ENCODE data around the gene LPIN1. TPM values are rescaled to one million over a fixed set of nuclear protein-coding genes. Genes with fewer than 3 reads are reported as not detected.
A peak's percentile ranks its signal among the peaks of the same experiment; 100 is the strongest.

Gene LPIN1
- total and polyA plus RNA-seq, 8 donors, result 7.3 to 152 (median 18.2) TPM

DNA sequence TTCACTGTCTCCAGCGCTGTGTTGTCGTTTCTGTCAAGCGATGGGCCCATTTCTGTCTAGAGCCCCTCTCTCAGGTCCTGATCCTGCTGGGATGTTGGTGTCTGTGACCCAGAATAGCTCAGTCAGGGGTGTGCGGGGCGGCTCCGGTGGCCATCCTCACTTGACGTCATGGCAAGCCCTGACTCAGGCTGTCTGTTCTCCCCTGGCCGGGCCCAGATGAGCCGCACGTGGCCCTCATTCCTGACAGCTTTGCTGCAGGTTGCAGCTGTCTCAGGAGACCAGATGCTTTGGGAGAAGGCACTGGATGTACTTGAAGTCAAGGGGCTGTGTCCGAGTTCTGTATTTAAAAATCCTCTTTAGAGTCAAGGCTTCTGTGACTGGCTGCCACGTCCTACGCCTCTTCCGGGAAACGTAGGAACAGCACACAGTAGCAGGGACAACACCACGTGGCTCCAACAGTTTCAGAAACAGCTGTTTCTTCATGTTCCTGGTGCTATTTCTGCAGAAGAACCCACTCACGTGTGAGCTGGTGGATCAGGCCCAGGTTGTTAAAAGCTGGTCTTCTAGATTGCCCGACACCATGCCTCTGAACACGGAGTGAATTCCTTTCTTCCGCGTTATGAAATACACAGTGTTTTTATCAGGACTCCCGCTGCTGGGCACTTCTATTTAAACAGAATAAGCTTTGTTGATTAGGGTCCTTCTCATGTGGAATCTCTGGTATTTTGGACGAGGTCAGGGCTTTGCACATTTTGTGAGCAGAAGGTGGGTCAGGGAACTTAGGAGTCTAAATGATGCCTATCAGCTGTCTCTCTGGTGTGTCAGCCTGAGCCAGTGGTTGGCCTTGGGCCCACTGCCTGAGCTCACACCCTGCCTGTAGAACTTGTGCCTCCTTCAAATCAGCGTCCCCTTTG is 48.2 kb upstream of the LPIN1 start:
- no peaks in the 10 kb centered on the region for H3K9me3 ChIP-seq
- TF ChIP-seq CTCF (IDR thresholded peaks at IDR 0.05), result no peak
- no peak for TF ChIP-seq POLR2A (IDR thresholded peaks at IDR 0.05)
- TF ChIP-seq EP300 (IDR thresholded peaks at IDR 0.05), result no peak
- peak; percentile 39 to 51 (median 47) for TF ChIP-seq POLR2AphosphoS5 (IDR thresholded peaks at IDR 0.05)
- H3K27ac ChIP-seq, result peak overlapping the region; percentile 16 to 83 (median 70)
- DNase-seq, result peak; percentile 34 to 63
- WGBS, 5 donors, result 55 to 69% (median 64%) methylated on average over 24 of the region's 24 CpGs
- no peaks in the 10 kb centered on the region for H3K27me3 ChIP-seq
- no peaks in the 10 kb centered on the region for H3K36me3 ChIP-seq
- H3K4me1 ChIP-seq, result peaks cover 9 to 28% (median 13%) of the 10 kb centered on the region in 4 donors
- intact Hi-C loops (cut with DNase I; ENCODE audit: low total_unique reads), result no loop called here
- no peak overlapping the region for H3K4me3 ChIP-seq

DNA sequence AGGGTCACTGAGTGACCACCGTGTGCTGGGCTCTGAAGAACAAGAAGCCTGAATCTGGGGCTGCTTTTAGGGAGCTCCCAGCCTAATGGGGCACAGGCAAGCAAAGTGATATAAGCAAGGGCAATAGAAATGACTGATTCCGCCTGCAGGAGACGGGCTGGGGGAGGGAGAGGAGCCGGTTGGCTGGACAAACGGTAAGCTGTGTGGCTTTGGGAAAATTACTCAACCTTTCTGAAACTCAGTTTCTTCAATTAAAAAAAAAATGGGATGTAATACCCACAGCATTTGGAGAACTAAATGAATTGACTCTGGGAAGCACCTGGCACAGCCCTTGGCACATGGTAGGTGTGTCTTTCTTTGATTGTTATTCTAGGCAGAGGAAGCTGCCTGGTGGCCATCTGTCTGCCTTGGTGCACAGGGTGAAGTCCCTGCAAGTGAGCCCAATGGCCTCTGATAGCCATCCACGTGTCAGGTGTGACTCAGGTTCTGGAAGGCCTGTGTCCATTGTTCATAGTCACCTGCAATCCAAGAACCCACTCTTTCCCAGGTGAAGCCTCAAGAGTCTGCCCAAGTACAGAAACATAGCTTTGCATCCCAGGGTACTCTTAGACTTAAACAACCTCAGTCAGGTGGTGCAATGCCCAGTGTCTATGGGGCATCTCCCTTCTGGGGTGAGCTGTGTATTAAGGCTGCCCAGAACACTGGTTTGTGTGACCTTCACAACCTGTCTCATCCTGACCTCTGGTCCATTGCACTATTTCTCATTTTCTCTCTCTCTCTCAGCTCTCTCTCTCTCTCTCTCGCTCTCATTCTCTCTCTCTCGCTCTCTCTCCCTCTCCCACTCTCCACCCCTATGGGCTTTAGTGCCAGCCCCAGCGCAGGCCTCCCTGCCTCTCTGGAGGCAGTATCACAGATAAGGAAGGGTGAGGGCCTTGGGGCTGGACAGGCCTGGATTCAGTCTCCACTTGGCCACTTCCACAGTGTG is 46.5 kb upstream of the LPIN1 start:
- no peaks in the 10 kb centered on the region for H3K36me3 ChIP-seq
- 72 to 82% (median 77%) methylated on average over 9 of the region's 9 CpGs for WGBS, 5 donors
- H3K9me3 ChIP-seq, result no peaks in the 10 kb centered on the region
- no peak for DNase-seq
- intact Hi-C loops (cut with DNase I; ENCODE audit: low total_unique reads), result no loop called here
- H3K4me1 ChIP-seq, result peaks cover 9 to 26% (median 12%) of the 10 kb centered on the region in 4 donors
- H3K27ac ChIP-seq, result peak overlapping the region in 1 of 5 donors; percentile 62
- H3K27me3 ChIP-seq, result no peaks in the 10 kb centered on the region
- no peak for TF ChIP-seq POLR2A (IDR thresholded peaks at IDR 0.05)
- TF ChIP-seq POLR2AphosphoS5 (IDR thresholded peaks at IDR 0.05), result no peak
- TF ChIP-seq EP300 (IDR thresholded peaks at IDR 0.05), result no peak
- TF ChIP-seq CTCF (IDR thresholded peaks at IDR 0.05), result no peak
- H3K4me3 ChIP-seq, result no peak overlapping the region

GRCh38 chr2:11701206-11701605 is 45.2 kb upstream of the LPIN1 start:
- Histone ChIP-seq H3K27ac (peak overlapping the region in 3 of 5 donors; percentile 32 to 62 (median 34)), H3K9me3 (no peaks in the 10 kb centered on the region), H3K36me3 (no peaks in the 10 kb centered on the region), H3K4me1 (peaks cover 9 to 26% (median 12%) of the 10 kb centered on the region in 4 donors), H3K27me3 (no peaks in the 10 kb centered on the region), H3K4me3 (no peak overlapping the region)
- 83 to 90% (median 90%) methylated on average over 5 of the region's 5 CpGs for WGBS, 5 donors
- no peak for DNase-seq
- no peak for TF ChIP-seq POLR2A (IDR thresholded peaks at IDR 0.05)
- no peak for TF ChIP-seq EP300 (IDR thresholded peaks at IDR 0.05)
- TF ChIP-seq POLR2AphosphoS5 (IDR thresholded peaks at IDR 0.05), result no peak
- no peak for TF ChIP-seq CTCF (IDR thresholded peaks at IDR 0.05)
- intact Hi-C loops (cut with DNase I; ENCODE audit: low total_unique reads), result no loop called here

GRCh38 chr2:11701751-11702301 is 44.6 kb upstream of the LPIN1 start:
- intact Hi-C loops (cut with DNase I; ENCODE audit: low total_unique reads), result no loop called here
- 50 to 69% (median 59%) methylated on average over 14 of the region's 14 CpGs for WGBS, 5 donors
- no peak for TF ChIP-seq POLR2AphosphoS5 (IDR thresholded peaks at IDR 0.05)
- TF ChIP-seq POLR2A (IDR thresholded peaks at IDR 0.05), result no peak
- no peak for TF ChIP-seq EP300 (IDR thresholded peaks at IDR 0.05)
- TF ChIP-seq CTCF (IDR thresholded peaks at IDR 0.05), result no peak
- H3K27me3 ChIP-seq, result no peaks in the 10 kb centered on the region
- no peaks in the 10 kb centered on the region for H3K36me3 ChIP-seq
- H3K4me1 ChIP-seq, result peaks cover 9 to 21% (median 11%) of the 10 kb centered on the region in 4 donors
- no peak overlapping the region for H3K4me3 ChIP-seq
- DNase-seq, result peak in 1 of 2 donors; percentile 66
- H3K27ac ChIP-seq, result peak overlapping the region in 4 of 5 donors; percentile 9 to 62 (median 33)
- no peaks in the 10 kb centered on the region for H3K9me3 ChIP-seq
